H1 (cell line): ENCODE results near the gene PPP1R11. TPM values are rescaled to one million over a fixed set of nuclear protein-coding genes. Genes with fewer than 3 reads are reported as not detected.
"Not testable (repeated sequence)": the region's sequence is repeated elsewhere in the genome, so short reads cannot be mapped to it uniquely, and the experiment has no call there.

Experiments used
- CTCF ChIA-PET: fragments of 300-600 bp; sonication (Branson Sonifier 250); formaldehyde crosslinking; loops from one replicate; lab custom pipeline; 2021; ENCODE audit not compliant: partially characterized antibody; lab: Charles Lee
- POLR2A ChIA-PET: fragments of 300-600 bp; sonication (Branson Sonifier 250); formaldehyde crosslinking; loops from one replicate; lab custom pipeline; 2021; ENCODE audit warnings: inconsistent platforms; ENCODE audit not compliant: partially characterized antibody; lab: Charles Lee
- DNase-seq, 2 experiments: peaks; one replicate each; pipeline versions ENCODE4 v3.0.0 to v3.0.0-alpha.2; 2010 to 2022; ENCODE audit warnings: low spot score in 2 of 2, low read depth in 1 of 2, mixed read lengths in 1 of 2
- FAIRE-seq: peaks from 2 replicates; lab custom pipeline; 2011; peaks lifted over from hg19 to GRCh38; lab: Jason Lieb, UNC
- H2AFZ ChIP-seq: 2 replicates; pipeline ENCODE4 v1.8.1; 2012; ENCODE audit warnings: low read length, inconsistent platforms
- H2AK5ac ChIP-seq: 2 replicates; pipeline ENCODE4 v1.6.1; 2013; ENCODE audit warnings: low read depth, low read length
- H2BK120ac ChIP-seq: replicated peaks from 2 replicates; pipeline ENCODE3; 2013; ENCODE audit warnings: low read depth, low read length, inconsistent platforms
- H2BK12ac ChIP-seq: 2 replicates; pipeline ENCODE4 v1.6.1; 2013; ENCODE audit warnings: low read depth, low read length
- H2BK15ac ChIP-seq: 2 replicates; pipeline ENCODE4 v1.6.1; 2013; ENCODE audit warnings: low read length
- H2BK20ac ChIP-seq: 2 replicates; pipeline ENCODE4 v1.6.1; 2013; ENCODE audit warnings: low read length
- H2BK5ac ChIP-seq: 2 replicates; pipeline ENCODE4 v1.6.1; 2013; ENCODE audit warnings: low read depth, low read length
- H3K14ac ChIP-seq: 2 replicates; pipeline ENCODE4 v1.6.1; 2013; ENCODE audit warnings: inconsistent platforms; ENCODE audit not compliant: insufficient read length
- H3K18ac ChIP-seq: 2 replicates; pipeline ENCODE4 v1.6.1; 2013; ENCODE audit warnings: low read length; ENCODE audit errors: extremely low read depth
- H3K23ac ChIP-seq: 2 replicates; pipeline ENCODE4 v1.6.1; 2013; ENCODE audit warnings: inconsistent platforms; ENCODE audit not compliant: insufficient read length
- H3K23me2 ChIP-seq: 2 replicates; pipeline ENCODE4 v1.6.1; 2013; ENCODE audit warnings: low read depth, low read length
- H3K27ac ChIP-seq: 2 replicates; pipeline ENCODE4 v1.6.1; 2011; ENCODE audit warnings: low read depth, low read length, inconsistent platforms
- H3K27me3 ChIP-seq, 4 experiments: replicated peaks in 1 of 4; 1 replicate in 1 of 4; 2 replicates in 3 of 4; pipeline versions ENCODE4 v1.6.1 to v1.8.1; 2011 to 2013; ENCODE audit warnings: low read length in 3 of 4, mild to moderate bottlenecking in 3 of 4, inconsistent platforms in 2 of 4, mixed read lengths in 2 of 4, moderate library complexity in 1 of 4; ENCODE audit not compliant: control insufficient read depth in 3 of 4, insufficient read depth in 3 of 4; ENCODE audit errors: extremely low read depth in 1 of 4
- H3K36me3 ChIP-seq, 4 experiments: 2 replicates each; pipeline versions ENCODE4 v1.6.1 to v1.8.1; 2011 to 2013; ENCODE audit warnings: mild to moderate bottlenecking in 4 of 4, low read length in 3 of 4, moderate library complexity in 2 of 4, control low read depth in 1 of 4, inconsistent platforms in 1 of 4; ENCODE audit not compliant: insufficient read depth in 4 of 4, control insufficient read depth in 2 of 4
- H3K4ac ChIP-seq: replicated peaks from 2 replicates; pipeline ENCODE3; 2013; ENCODE audit warnings: low read length, low read depth, mixed read lengths, inconsistent platforms; ENCODE audit not compliant: insufficient read length
- H3K4me1 ChIP-seq, 4 experiments: replicated peaks in 1 of 4; 1 replicate in 1 of 4; 2 replicates in 3 of 4; pipeline versions ENCODE4 v1.6.1 to v1.8.1; 2011 to 2013; ENCODE audit warnings: low read length in 3 of 4, inconsistent platforms in 2 of 4, mixed read lengths in 1 of 4; ENCODE audit not compliant: insufficient read depth in 4 of 4, control insufficient read depth in 3 of 4
- H3K4me2 ChIP-seq, 2 experiments: 2 replicates each; pipeline versions ENCODE4 v1.6.1 to v1.8.1; 2011 to 2013; ENCODE audit warnings: low read depth in 2 of 2, low read length in 2 of 2, control low read depth in 1 of 2, inconsistent platforms in 1 of 2, mild to moderate bottlenecking in 1 of 2; ENCODE audit not compliant: insufficient read depth in 1 of 2
- H3K4me3 ChIP-seq, 4 experiments: fragments of 200-600, 300-600 bp in 1 of 4; sonication (generic), shearing (Covaris generic), sonication (Bioruptor Twin) in 1 of 4; 2 replicates each; pipeline versions ENCODE4 v1.5.1 to v1.8.1; 2011 to 2016; ENCODE audit warnings: low read length in 4 of 4, low read depth in 3 of 4, control low read depth in 2 of 4, inconsistent platforms in 2 of 4, mild to moderate bottlenecking in 2 of 4, mixed read lengths in 1 of 4, moderate library complexity in 1 of 4; ENCODE audit not compliant: insufficient read depth in 2 of 4; ENCODE audit errors: extremely low read depth in 1 of 4
- H3K56ac ChIP-seq: replicated peaks from 2 replicates; pipeline ENCODE3; 2013; ENCODE audit warnings: low read depth, mild to moderate bottlenecking, mixed read lengths, low read length, inconsistent platforms; ENCODE audit not compliant: insufficient read length
- H3K79me1 ChIP-seq: 2 replicates; pipeline ENCODE4 v1.6.1; 2013; ENCODE audit warnings: low read depth, low read length, control low read depth
- H3K79me2 ChIP-seq, 2 experiments: 2 replicates each; pipeline versions ENCODE4 v1.6.1 to v1.8.1; 2012 to 2013; ENCODE audit warnings: low read length in 2 of 2, mild to moderate bottlenecking in 2 of 2, inconsistent platforms in 1 of 2; ENCODE audit not compliant: insufficient read depth in 2 of 2, control insufficient read depth in 1 of 2
- H3K9ac ChIP-seq, 4 experiments: replicated peaks in 1 of 4; 1 replicate in 1 of 4; 2 replicates in 3 of 4; pipeline versions ENCODE4 v1.6.1 to v1.8.1; 2011 to 2013; ENCODE audit warnings: low read depth in 3 of 4, low read length in 3 of 4, control low read depth in 2 of 4, mild to moderate bottlenecking in 2 of 4, moderate library complexity in 2 of 4, inconsistent platforms in 1 of 4; ENCODE audit errors: extremely low read depth in 1 of 4
- H3K9me3 ChIP-seq, 2 experiments: 2 replicates each; pipeline versions ENCODE4 v1.6.1 to v1.8.1; 2012 to 2013; ENCODE audit warnings: mild to moderate bottlenecking in 2 of 2, moderate library complexity in 2 of 2, control low read depth in 1 of 2, inconsistent platforms in 1 of 2, low read depth in 1 of 2, low read length in 1 of 2, mixed read lengths in 1 of 2; ENCODE audit not compliant: insufficient read depth in 2 of 2
- H4K20me1 ChIP-seq, 2 experiments: replicated peaks in 1 of 2; 2 replicates each; pipeline versions ENCODE3 to v1.8.1; 2011 to 2013; ENCODE audit warnings: inconsistent platforms in 2 of 2, low read length in 2 of 2, mild to moderate bottlenecking in 1 of 2; ENCODE audit not compliant: insufficient read depth in 2 of 2, control insufficient read depth in 1 of 2
- H4K5ac ChIP-seq: 2 replicates; pipeline ENCODE4 v1.6.1; 2013; ENCODE audit warnings: low read length, low read depth, mixed read lengths, inconsistent platforms; ENCODE audit not compliant: insufficient read length
- H4K8ac ChIP-seq: 2 replicates; pipeline ENCODE4 v1.8.0; 2013; ENCODE audit warnings: mild to moderate bottlenecking, moderate library complexity, low read length, inconsistent platforms; ENCODE audit not compliant: insufficient read depth; ENCODE audit errors: extremely low read depth
- H4K91ac ChIP-seq: replicated peaks from 2 replicates; pipeline ENCODE3; 2013; ENCODE audit warnings: low read length, mixed read lengths, inconsistent platforms; ENCODE audit not compliant: insufficient read length
- ASH2L ChIP-seq: fragments of 200-600, 300-600 bp; sonication (generic); IDR thresholded peaks from one replicate; pipeline ENCODE4 v1.7.1; 2017; ENCODE audit warnings: low read length
- BCL11A ChIP-seq, 2 experiments: IDR thresholded peaks; one replicate each; pipeline ENCODE4 v1.6.1; 2011; ENCODE audit warnings: low read depth in 2 of 2, low read length in 2 of 2, mild to moderate bottlenecking in 2 of 2
- CEBPB ChIP-seq: IDR thresholded peaks from 2 replicates; pipeline ENCODE4 v1.6.1; 2012; ENCODE audit warnings: low read depth, low read length
- CHD1 ChIP-seq: IDR thresholded peaks from 2 replicates; pipeline ENCODE4 v1.6.1; 2012; ENCODE audit warnings: low read depth, low read length, improper control_type of control experiment
- POLR2A ChIP-seq, 2 experiments: IDR thresholded peaks; 1 replicate in 1 of 2; 2 replicates in 1 of 2; pipeline ENCODE4 v1.6.1; 2011; ENCODE audit warnings: low read depth in 2 of 2, low read length in 2 of 2, mild to moderate bottlenecking in 2 of 2; ENCODE audit errors: control extremely low read depth in 1 of 2
- RXRA ChIP-seq: IDR thresholded peaks from 2 replicates; pipeline ENCODE4 v1.6.1; 2011; ENCODE audit warnings: low read depth, mild to moderate bottlenecking, low read length, moderate library complexity; ENCODE audit not compliant: insufficient read depth
- SP1 ChIP-seq: IDR thresholded peaks from 2 replicates; pipeline ENCODE4 v1.6.1; 2011; ENCODE audit warnings: low read depth, low read length
- SP2 ChIP-seq: IDR thresholded peaks from 2 replicates; pipeline ENCODE4 v1.6.1; 2012; ENCODE audit warnings: mild to moderate bottlenecking, low read length, inconsistent platforms
- ZNF274 ChIP-seq: IDR thresholded peaks from 2 replicates; pipeline ENCODE4 v1.7.0; 2012; ENCODE audit warnings: low read length, borderline replicate concordance; ENCODE audit errors: extremely low read depth
- WGBS, 2 experiments: shearing (Covaris generic) in 1 of 2; methylation state at CpG; one replicate each; pipeline versions ENCODE4 v1.1.6 to v1.1.7; 2013 to 2015; ENCODE audit warnings: low lambda C conversion rate in 2 of 2, mixed read lengths in 2 of 2, inconsistent platforms in 1 of 2, low coverage in 1 of 2, missing lambda C conversion rate in 1 of 2; ENCODE audit not compliant: insufficient replicate concordance in 2 of 2, insufficient coverage in 1 of 2, insufficient read length in 1 of 2; ENCODE audit errors: extremely low coverage in 1 of 2, missing lambda C conversion rate in 1 of 2; 5-methylcytosine and 5-hydroxymethylcytosine counted together
- polyA plus RNA-seq, 7 experiments: library from polyadenylated mRNA; depleted of rRNA in 3 of 7; stranded (reverse) in 5 of 7; unstranded in 2 of 7; fragments of >200 nt in 5 of 7; fragments of 200-250 nt in 2 of 7; gene quantifications; 1 replicate in 5 of 7; 2 replicates in 1 of 7; 4 replicates in 1 of 7; pipeline versions ENCODE4 v1.2.1 to v1.2.3, GENCODE V29; 2011 to 2013; ENCODE audit warnings: missing spikeins in 2 of 7, mixed read lengths in 2 of 7
- total RNA-seq: library from RNA; stranded (reverse); fragmentation: NEBNext Ultra II Directional; extraction: Animal tissue kit (Norgen Biotek cat#: 25700); gene quantifications from 2 replicates; pipeline ENCODE4 v1.2.1, GENCODE V29; 2021

Gene PPP1R11
- total and polyA plus RNA-seq, 2 of the 8 experiments (the other 6 are each of a cell fraction or from before 2014, with no cell fraction given): 26.1 to 32.8 TPM

GRCh38 chr6:30116724-30117123 lies 49.7 kb downstream of the PPP1R11 start (continued):
- TF ChIP-seq ZNF274: no peak
- TF ChIP-seq POLR2A (IDR thresholded peaks at IDR 0.05; ENCODE audit: control extremely low read depth in 1 of 2, low read depth in 2 of 2, low read length in 2 of 2): no peak
- no peak for TF ChIP-seq CHD1
- TF ChIP-seq CEBPB: no peak
- TF ChIP-seq RXRA: no peak
- TF ChIP-seq BCL11A (IDR thresholded peaks at IDR 0.05; ENCODE audit: low read depth in 2 of 2, low read length in 2 of 2): no peak
- no peak for TF ChIP-seq SP1
- no peak for TF ChIP-seq ASH2L
- no peak for TF ChIP-seq SP2

- H3K4me2 ChIP-seq, H3K18ac ChIP-seq, POLR2A ChIA-PET, H2BK15ac ChIP-seq, H3K14ac ChIP-seq, H3K9ac ChIP-seq, H3K9me3 ChIP-seq, H2BK120ac ChIP-seq, H2BK12ac ChIP-seq, H4K5ac ChIP-seq, H3K4ac ChIP-seq, H3K27me3 ChIP-seq, FAIRE-seq, H2BK20ac ChIP-seq, H4K91ac ChIP-seq, H3K56ac ChIP-seq, H2AFZ ChIP-seq, H3K36me3 ChIP-seq, H2AK5ac ChIP-seq, H3K23me2 ChIP-seq, H2BK5ac ChIP-seq, H4K8ac ChIP-seq, H3K4me3 ChIP-seq, H4K20me1 ChIP-seq, H3K4me1 ChIP-seq, H3K79me2 ChIP-seq, DNase-seq, H3K27ac ChIP-seq, H3K23ac ChIP-seq, H3K79me1 ChIP-seq: not testable (repeated sequence)
- 79% methylated on average over 5 of the region's 5 CpGs; no CpG with 5 or more reads in 1 of the 2 experiments for WGBS, 2 experiments
- CTCF ChIA-PET: interaction anchor here (1.3 kb wide), 1 partner anchor 13 kb away, joined by 6 read pairs; no protein-coding TSS in a partner anchor
These were observed 51.7 kb downstream of the PPP1R11 start for GRCh38 chr6:30118691-30119090.
